GM12865 (cell line): ENCODE results near the gene CCDC47.

Source experiments
- DNase-seq: peaks from one replicate; pipeline ENCODE4 v3.0.0; 2010; ENCODE audit warnings: low read depth
- H3K4me3 ChIP-seq: 2 replicates; pipeline ENCODE4 v1.5.1; 2011; ENCODE audit warnings: mild to moderate bottlenecking, low read depth, low read length, control low read depth
- CTCF ChIP-seq: IDR thresholded peaks from 2 replicates; pipeline ENCODE4 v1.5.1; 2011; ENCODE audit warnings: low read length, control low read depth, low read depth, inconsistent platforms; ENCODE audit not compliant: insufficient read depth; ENCODE audit errors: missing control alignments

CCDC47 gene, protein sequence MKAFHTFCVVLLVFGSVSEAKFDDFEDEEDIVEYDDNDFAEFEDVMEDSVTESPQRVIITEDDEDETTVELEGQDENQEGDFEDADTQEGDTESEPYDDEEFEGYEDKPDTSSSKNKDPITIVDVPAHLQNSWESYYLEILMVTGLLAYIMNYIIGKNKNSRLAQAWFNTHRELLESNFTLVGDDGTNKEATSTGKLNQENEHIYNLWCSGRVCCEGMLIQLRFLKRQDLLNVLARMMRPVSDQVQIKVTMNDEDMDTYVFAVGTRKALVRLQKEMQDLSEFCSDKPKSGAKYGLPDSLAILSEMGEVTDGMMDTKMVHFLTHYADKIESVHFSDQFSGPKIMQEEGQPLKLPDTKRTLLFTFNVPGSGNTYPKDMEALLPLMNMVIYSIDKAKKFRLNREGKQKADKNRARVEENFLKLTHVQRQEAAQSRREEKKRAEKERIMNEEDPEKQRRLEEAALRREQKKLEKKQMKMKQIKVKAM

DNA sequence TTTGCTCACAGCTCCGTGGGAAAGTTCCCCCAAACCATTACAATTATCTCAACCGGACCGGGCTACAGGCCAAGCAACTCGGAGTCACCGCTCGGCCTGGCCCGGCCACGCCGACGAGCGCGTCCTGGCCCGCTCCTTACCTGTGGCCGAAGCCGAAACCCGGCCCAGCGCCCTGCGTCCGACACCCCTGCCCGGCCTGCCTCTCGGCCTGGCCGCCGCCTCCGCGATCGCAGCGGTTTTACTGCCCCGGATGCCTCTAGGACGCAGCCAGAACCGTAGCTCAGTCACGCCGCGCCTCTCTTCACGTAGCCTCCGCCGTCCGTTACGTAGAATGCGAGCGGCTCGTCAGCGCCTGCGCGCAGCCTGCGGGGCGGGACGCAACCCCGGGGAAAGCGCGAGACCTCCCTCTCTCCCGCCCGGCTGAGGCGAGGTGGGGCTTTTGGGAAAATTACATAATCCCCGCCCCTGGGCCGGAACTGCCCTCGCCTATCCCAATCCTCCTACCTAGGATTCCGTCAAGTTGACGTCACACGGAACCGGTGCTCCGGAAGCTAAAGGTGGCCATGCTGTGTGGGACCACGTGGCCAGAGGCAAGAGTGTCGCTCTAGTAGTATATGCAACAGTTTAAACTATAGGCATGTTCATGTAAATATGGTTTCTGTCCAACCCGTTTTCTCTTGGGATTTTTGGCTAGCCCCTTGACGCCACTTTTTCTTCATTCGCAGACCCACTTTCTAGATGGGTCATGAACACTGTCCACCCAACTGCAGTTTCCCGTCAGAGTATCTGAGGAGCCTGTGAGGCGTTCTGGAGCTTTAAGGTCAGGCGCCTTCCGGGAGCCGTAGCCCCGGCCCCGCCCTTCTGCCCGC, at the start of gene CCDC47:
Gene CCDC47, minus strand, starts transcription at position 326 of the 869 bp plus-strand sequence. CDS start 7,422 bp downstream, outside the sequence.
- peak within 1 kb of the TSS; percentile 98 for H3K4me3 ChIP-seq
- no peak for TF ChIP-seq CTCF
- peak; percentile 99 for DNase-seq

- no peak for DNase-seq
- no peak for TF ChIP-seq CTCF
- H3K4me3 ChIP-seq: no peak overlapping the region
Measured at GRCh38 chr17:63822537-63822936, 49.1 kb upstream of the CCDC47 start.

GRCh38 chr17:63821804-63822203, 48.4 kb upstream of the CCDC47 start:
- no peak overlapping the region for H3K4me3 ChIP-seq
- TF ChIP-seq CTCF: no peak
- no peak for DNase-seq

DNA sequence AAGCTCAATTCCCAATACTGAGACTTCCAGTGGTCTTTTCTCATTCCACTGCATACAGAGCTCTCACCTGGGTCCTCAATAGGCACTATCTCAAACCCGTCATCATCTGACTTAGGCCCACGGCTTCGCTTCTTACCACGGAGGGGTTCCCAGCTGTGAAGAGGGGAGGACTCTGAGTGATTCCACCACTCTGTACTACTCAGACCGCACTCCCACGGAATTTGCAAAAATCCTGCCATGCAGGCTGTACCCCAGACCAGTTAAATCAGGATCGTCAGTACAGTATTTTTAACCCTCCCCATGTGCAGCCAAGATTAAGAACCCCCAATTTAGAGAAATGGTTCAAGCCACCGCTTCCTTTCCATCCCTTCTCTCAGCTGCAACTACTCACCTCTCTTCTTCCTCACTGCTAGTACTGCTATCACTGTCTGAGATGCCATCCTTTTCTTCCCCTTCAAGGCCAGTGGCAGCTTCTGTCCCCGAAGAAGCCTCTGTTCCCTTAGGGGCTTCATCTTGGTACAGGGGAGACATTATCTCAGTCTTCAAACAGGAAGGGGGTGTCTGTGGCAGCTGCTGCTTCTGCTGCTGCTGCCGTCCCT, 47.7 kb upstream of the CCDC47 start:
- DNase-seq: no peak
- no peak for TF ChIP-seq CTCF
- H3K4me3 ChIP-seq: no peak overlapping the region

DNA sequence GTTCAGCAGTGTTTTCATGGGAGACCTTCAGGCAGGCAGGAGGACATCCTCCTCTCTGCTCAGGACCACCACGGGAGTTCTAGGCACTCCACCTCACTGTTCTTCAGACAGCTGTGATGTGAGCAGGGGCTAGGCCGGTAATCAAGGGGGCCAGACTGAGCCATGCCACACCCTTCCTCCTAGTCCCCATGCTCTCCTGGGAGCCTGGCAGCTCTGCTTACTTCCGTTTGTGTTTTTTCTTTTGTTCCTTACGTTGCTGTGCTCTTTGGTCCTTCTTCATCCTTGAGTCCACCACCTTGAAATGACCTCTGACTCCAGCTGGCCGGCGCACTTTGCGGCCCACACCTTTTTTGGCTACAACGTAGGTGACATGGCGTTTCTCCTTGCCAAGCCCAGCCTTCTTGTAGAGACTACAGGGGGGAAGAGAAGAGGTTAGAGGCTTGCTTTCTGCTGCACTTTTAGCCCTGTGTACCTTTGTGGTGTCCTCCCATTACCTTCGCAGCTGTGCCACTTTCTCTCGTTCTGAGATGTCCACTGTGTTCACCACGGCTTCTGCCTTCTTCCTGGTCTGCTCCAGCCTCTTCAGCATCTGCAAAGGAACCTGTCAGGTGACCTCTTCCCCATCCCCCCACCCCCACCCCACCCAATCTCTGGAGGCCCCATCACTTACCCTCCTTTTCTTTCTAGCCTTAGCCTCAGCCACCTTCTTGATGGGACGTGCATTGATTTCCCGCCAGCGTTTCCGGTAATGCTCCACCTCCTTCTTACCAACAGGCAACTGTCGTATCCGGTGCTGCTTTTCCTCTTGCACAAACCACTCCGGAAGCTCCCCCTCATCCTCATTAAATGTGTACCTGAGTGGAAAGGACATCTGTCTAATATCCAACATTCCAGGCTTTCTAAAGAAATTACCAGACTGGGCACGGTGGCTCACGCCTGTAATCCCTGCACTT, 46.5 kb upstream of the CCDC47 start:
- TF ChIP-seq CTCF: no peak
- DNase-seq: no peak
- no peak overlapping the region for H3K4me3 ChIP-seq

DNA sequence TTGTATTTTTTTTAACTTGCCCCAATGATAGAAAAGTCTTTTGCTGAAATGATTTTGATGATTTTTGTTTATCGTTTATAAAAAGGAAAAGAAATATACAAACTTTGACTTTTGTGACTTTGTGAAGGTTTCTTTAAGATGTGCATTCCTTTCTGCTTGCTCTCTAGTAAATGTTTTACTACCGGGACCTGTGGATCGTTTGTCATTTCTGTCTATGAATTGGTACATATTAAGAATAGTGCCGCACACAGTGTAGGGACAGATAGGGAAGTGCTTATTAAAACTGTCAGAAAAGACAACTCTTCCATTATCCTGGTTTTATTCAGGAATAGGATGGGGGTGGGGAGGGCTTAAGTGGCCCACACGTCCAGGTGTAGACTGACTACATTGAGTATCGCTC, 45.7 kb upstream of the CCDC47 start:
- TF ChIP-seq CTCF: no peak
- DNase-seq: no peak
- no peak overlapping the region for H3K4me3 ChIP-seq
